ENCODE data around the gene RPUSD1.
"Not testable (repeated sequence)": the region's sequence is repeated elsewhere in the genome, so short reads cannot be mapped to it uniquely, and the experiment has no call there.

The RPUSD1 gene

GRCh38 chr16:781346-782010 lies 6.7 kb downstream of the RPUSD1 start:
- DNase-seq, result no peak

- no peak for DNase-seq
These were observed 7.9 kb downstream of the RPUSD1 start for GRCh38 chr16:780296-780695.

GRCh38 chr16:779561-779960 lies 8.6 kb downstream of the RPUSD1 start:
- DNase-seq, result no peak

GRCh38 chr16:778909-779527 lies 9.2 kb downstream of the RPUSD1 start:
- DNase-seq, result no peak

GRCh38 chr16:778447-778846 lies 9.7 kb downstream of the RPUSD1 start:
- DNase-seq, result no peak

GRCh38 chr16:777826-778225 lies 10.4 kb downstream of the RPUSD1 start:
- DNase-seq, result no peak

- no peak for DNase-seq
These were observed 11.4 kb downstream of the RPUSD1 start for GRCh38 chr16:776824-777223.

GRCh38 chr16:776298-776697 lies 11.9 kb downstream of the RPUSD1 start:
- DNase-seq, result not testable (repeated sequence)

- DNase-seq, result no peak
These were observed 12.9 kb downstream of the RPUSD1 start for GRCh38 chr16:775236-775796.

- DNase-seq, result no peak
These were observed 13.8 kb downstream of the RPUSD1 start for GRCh38 chr16:774086-775001.

GRCh38 chr16:772959-773358 lies 15.2 kb downstream of the RPUSD1 start:
- DNase-seq, result no peak

GRCh38 chr16:770411-770810 lies 17.8 kb downstream of the RPUSD1 start:
- no peak for DNase-seq

- no peak for DNase-seq
These were observed 18.2 kb downstream of the RPUSD1 start for GRCh38 chr16:769934-770333.

- no peak for DNase-seq
These were observed 18.9 kb downstream of the RPUSD1 start for GRCh38 chr16:769184-769784.

- DNase-seq, result no peak
These were observed 19.8 kb downstream of the RPUSD1 start for GRCh38 chr16:768428-768827.

- DNase-seq, result no peak
These were observed 20.4 kb downstream of the RPUSD1 start for GRCh38 chr16:767743-768235.

- DNase-seq, result no peak
These were observed 21.2 kb downstream of the RPUSD1 start for GRCh38 chr16:766820-767640.

- DNase-seq, result no peak
These were observed 22.0 kb downstream of the RPUSD1 start for GRCh38 chr16:766008-766819.

- no peak for DNase-seq
These were observed 22.7 kb downstream of the RPUSD1 start for GRCh38 chr16:765488-765865.

- DNase-seq, result no peak
These were observed 23.2 kb downstream of the RPUSD1 start for GRCh38 chr16:764848-765487.
